Right lobe of liver (tissue), 6 donors: Measurements from ENCODE around the gene LENG9. TPM values are rescaled to one million over a fixed set of nuclear protein-coding genes. Genes with fewer than 3 reads are reported as not detected.

ENCODE experiments used
- ATAC-seq, 4 donors: fragments of 200-7000 bp; cut with Tn5 transposase; one replicate each; pipeline ENCODE4 v1.9.1; 2020; ENCODE audit warnings: mild to moderate bottlenecking in 4 of 4, moderate library complexity in 4 of 4
- DNase-seq, 3 donors: peaks; one replicate each; pipeline ENCODE4 v3.0.0-alpha.2; 2020
- H3K27ac ChIP-seq, 3 donors: fragments of 200-600 bp; one replicate each; pipeline ENCODE4 v1.8.0; 2022
- H3K27me3 ChIP-seq, 2 donors: fragments of 200-600 bp; one replicate each; pipeline ENCODE4 v1.8.0; 2022
- H3K36me3 ChIP-seq, 4 donors: fragments of 200-600 bp; sonication (generic) in 1 of 4; one replicate each; pipeline versions ENCODE4 v1.5.1 to v1.8.0; 2017 to 2022; ENCODE audit warnings: control low read depth in 1 of 4
- H3K4me1 ChIP-seq, 4 donors: fragments of 200-600 bp; sonication (generic) in 1 of 4; one replicate each; pipeline versions ENCODE4 v1.5.1 to v1.8.0; 2017 to 2022; ENCODE audit warnings: control low read depth in 1 of 4
- H3K4me3 ChIP-seq, 3 donors: fragments of 200-600 bp; one replicate each; pipeline ENCODE4 v1.8.0; 2022
- H3K9me3 ChIP-seq, 4 donors: fragments of 200-600 bp; sonication (generic) in 1 of 4; one replicate each; pipeline versions ENCODE4 v1.5.1 to v1.8.0; 2017 to 2022; ENCODE audit warnings: control low read depth in 1 of 4
- CTCF ChIP-seq, 4 donors: fragments of 200-600 bp in 3 of 4; fragments of 450-650 bp in 1 of 4; IDR thresholded peaks; one replicate each; pipeline versions ENCODE4 v1.5.1 to v1.8.0; 2016 to 2022; ENCODE audit warnings: antibody characterized with exemption in 4 of 4, mild to moderate bottlenecking in 2 of 4
- POLR2A ChIP-seq: fragments of 450-650 bp; IDR thresholded peaks from one replicate; pipeline ENCODE4 v1.6.1; 2017; ENCODE audit warnings: antibody characterized with exemption, mild to moderate bottlenecking
- WGBS: methylation state at CpG from one replicate; pipeline ENCODE4 v1.1.6; 2018; ENCODE audit warnings: low coverage, low lambda C conversion rate; ENCODE audit not compliant: insufficient coverage; ENCODE audit errors: missing lambda C conversion rate; 5-methylcytosine and 5-hydroxymethylcytosine counted together
- intact Hi-C, 2 donors: fragments of 100-400 bp; cut with DNase I; formaldehyde crosslinking; loops; one replicate each; pipeline versions ENCODE4 v1.11.2 to v1.14.1; 2022
- total RNA-seq, 6 experiments: library from RNA; depleted of rRNA in 2 of 6; stranded (reverse); fragments of >200 nt in 2 of 6; fragmentation: NEBNext Ultra II Directional in 3 of 6; extraction: Animal tissue kit (Norgen Biotek cat#: 25700) in 3 of 6; gene quantifications; one replicate each; pipeline versions ENCODE4 v1.1.0 to v1.2.4, GENCODE V29; 2016 to 2023
- donor health status: DM: no; HTN: yes; CAD: no.
- donor health status: DM: no; HTN: no; CAD: no.
- donor health status: DM: no; HTN: no; CAD: no.
- donor health status: DM: no; HTN: yes; CAD: no.
- donor health status: DM: no; HTN: yes; CAD: no.

Gene LENG9
- total RNA-seq, 6 experiments from 2014 or later = 1.5 to 5.7 (median 3.3) TPM

GRCh38 chr19:54426291-54426931 lies 37.2 kb downstream of the LENG9 start:
- 61% methylated on average over 5 of the region's 17 CpGs for WGBS
- peaks cover 0 to 9% (median 0%) of the 10 kb centered on the region in 4 donors for H3K4me1 ChIP-seq
- ATAC-seq = no peak
- intact Hi-C loops = no loop called here
- H3K27ac ChIP-seq = no peak overlapping the region
- no peaks in the 10 kb centered on the region for H3K9me3 ChIP-seq
- H3K27me3 ChIP-seq = peaks cover 0 to 3% of the 10 kb centered on the region in 2 donors
- no peaks in the 10 kb centered on the region for H3K36me3 ChIP-seq
- DNase-seq = no peak
- TF ChIP-seq POLR2A = no peak
- no peak for TF ChIP-seq CTCF (IDR thresholded peaks at IDR 0.05)
- no peak overlapping the region for H3K4me3 ChIP-seq

DNA sequence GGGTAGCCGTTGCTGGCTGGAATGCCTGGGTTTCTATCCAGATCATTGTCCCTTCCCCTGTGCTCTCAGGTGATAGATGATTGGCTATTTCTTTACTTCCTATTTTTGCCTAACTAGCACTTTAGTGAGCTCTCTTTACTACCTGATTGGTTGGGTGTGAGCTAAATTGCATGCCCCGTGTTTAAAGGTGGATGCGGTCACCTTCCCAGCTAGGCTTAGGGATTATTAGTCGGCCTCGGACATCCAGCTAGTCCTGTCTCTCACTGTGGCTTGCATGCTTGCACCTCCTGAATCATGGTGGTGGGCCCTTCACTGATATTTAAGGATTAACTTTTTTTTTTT lies 38.2 kb downstream of the LENG9 start:
- ATAC-seq = no peak
- no peaks in the 10 kb centered on the region for H3K4me1 ChIP-seq
- no peaks in the 10 kb centered on the region for H3K36me3 ChIP-seq
- TF ChIP-seq CTCF (IDR thresholded peaks at IDR 0.05) = no peak
- intact Hi-C loops = no loop called here
- WGBS = 68% methylated on average over 5 of the region's 5 CpGs
- H3K4me3 ChIP-seq = no peak overlapping the region
- H3K27me3 ChIP-seq = peaks cover 0 to 3% of the 10 kb centered on the region in 2 donors
- no peak overlapping the region for H3K27ac ChIP-seq
- DNase-seq = no peak
- no peaks in the 10 kb centered on the region for H3K9me3 ChIP-seq

GRCh38 chr19:54424660-54425381 lies 38.8 kb downstream of the LENG9 start:
- Histone ChIP-seq H3K9me3 (no peaks in the 10 kb centered on the region), H3K36me3 (no peaks in the 10 kb centered on the region), H3K4me3 (no peak overlapping the region), H3K27me3 (peaks cover 0 to 3% of the 10 kb centered on the region in 2 donors), H3K27ac (no peak overlapping the region), H3K4me1 (no peaks in the 10 kb centered on the region)
- no peak for TF ChIP-seq CTCF (IDR thresholded peaks at IDR 0.05)
- TF ChIP-seq POLR2A = no peak
- 85% methylated on average over 25 of the region's 36 CpGs for WGBS
- intact Hi-C loops = no loop called here
- DNase-seq (no peak), ATAC-seq (no peak)

GRCh38 chr19:54424201-54424600 lies 39.4 kb downstream of the LENG9 start:
- no peak overlapping the region for H3K27ac ChIP-seq
- TF ChIP-seq CTCF (IDR thresholded peaks at IDR 0.05) (no peak), POLR2A (no peak)
- ATAC-seq (no peak), DNase-seq (no peak)
- H3K9me3 ChIP-seq = no peaks in the 10 kb centered on the region
- H3K4me1 ChIP-seq = no peaks in the 10 kb centered on the region
- intact Hi-C loops = no loop called here
- H3K36me3 ChIP-seq = no peaks in the 10 kb centered on the region
- H3K4me3 ChIP-seq = no peak overlapping the region
- WGBS = no CpG with 5 or more reads among the region's 14 CpGs
- H3K27me3 ChIP-seq = peaks cover 0 to 3% of the 10 kb centered on the region in 2 donors
